DOHH2 (cell line): ENCODE data around the gene RNF13.

Source experiments
- EZH2phosphoT487 ChIP-seq: fragments of 200-600 bp; sonication (generic); IDR thresholded peaks from 2 replicates; pipeline ENCODE4 v1.6.1; 2017; ENCODE audit warnings: borderline replicate concordance, mild to moderate bottlenecking, antibody characterized with exemption, low read length, moderate library complexity, mixed read lengths
- TF ChIP-seq, protein P1 (sequence below): fragments of 200-600 bp; sonication (generic); IDR thresholded peaks from one replicate; pipeline ENCODE4 v1.5.1; 2014; ENCODE audit warnings: antibody characterized with exemption, mild to moderate bottlenecking, low read depth, low read length; ENCODE audit not compliant: poor library complexity, severe bottlenecking

DNA sequence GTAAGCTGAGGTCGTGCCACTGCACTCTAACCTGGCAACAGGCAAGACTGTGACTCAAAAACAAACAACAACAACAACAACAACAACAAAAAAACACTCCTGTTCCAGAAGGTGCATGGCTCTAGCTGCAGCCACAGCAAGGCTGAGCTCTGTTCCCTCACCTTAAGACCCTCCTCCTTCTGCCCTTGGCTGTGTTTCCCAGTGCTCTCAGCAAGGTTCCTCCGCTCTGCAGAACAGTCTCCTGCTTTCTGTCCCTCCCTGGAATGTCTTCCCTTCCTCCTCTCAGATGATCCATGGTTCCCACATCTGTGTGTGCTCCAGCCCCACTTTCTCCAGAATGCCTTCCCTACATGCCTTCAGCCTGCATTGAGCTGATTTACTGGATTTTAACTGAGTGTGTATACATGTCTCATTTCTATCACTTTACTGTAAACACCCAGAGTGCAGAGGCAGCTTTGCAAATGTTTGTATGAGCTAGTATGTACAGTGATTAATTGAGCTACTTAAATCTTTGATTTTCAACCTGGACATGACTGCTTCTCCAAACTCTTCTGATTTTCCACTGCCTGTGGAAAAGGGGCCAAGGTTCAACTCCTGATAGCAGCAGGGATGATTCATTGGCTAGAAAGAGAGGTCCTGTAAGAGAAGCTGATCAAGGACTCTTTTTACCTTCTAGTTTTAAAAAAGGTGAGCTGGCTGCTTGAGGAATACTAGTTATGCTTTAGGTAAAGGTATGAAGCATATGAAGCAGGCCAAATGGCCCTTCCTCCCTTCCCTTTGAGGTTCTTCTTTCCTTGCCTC lies 35.4 kb upstream of the RNF13 start:
- TF ChIP-seq, protein P1, sequence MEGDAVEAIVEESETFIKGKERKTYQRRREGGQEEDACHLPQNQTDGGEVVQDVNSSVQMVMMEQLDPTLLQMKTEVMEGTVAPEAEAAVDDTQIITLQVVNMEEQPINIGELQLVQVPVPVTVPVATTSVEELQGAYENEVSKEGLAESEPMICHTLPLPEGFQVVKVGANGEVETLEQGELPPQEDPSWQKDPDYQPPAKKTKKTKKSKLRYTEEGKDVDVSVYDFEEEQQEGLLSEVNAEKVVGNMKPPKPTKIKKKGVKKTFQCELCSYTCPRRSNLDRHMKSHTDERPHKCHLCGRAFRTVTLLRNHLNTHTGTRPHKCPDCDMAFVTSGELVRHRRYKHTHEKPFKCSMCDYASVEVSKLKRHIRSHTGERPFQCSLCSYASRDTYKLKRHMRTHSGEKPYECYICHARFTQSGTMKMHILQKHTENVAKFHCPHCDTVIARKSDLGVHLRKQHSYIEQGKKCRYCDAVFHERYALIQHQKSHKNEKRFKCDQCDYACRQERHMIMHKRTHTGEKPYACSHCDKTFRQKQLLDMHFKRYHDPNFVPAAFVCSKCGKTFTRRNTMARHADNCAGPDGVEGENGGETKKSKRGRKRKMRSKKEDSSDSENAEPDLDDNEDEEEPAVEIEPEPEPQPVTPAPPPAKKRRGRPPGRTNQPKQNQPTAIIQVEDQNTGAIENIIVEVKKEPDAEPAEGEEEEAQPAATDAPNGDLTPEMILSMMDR = no peak
- no peak for TF ChIP-seq EZH2phosphoT487
